ENCODE data around the gene CIZ1. TPM values are rescaled to one million over a fixed set of nuclear protein-coding genes. Genes with fewer than 3 reads are reported as not detected.

CIZ1 gene
- total and polyA plus RNA-seq, 9 of the 15 experiments (the other 6 are each of a cell fraction or from before 2014, with no cell fraction given): 6.6 to 329 (median 87.8) TPM

DNA sequence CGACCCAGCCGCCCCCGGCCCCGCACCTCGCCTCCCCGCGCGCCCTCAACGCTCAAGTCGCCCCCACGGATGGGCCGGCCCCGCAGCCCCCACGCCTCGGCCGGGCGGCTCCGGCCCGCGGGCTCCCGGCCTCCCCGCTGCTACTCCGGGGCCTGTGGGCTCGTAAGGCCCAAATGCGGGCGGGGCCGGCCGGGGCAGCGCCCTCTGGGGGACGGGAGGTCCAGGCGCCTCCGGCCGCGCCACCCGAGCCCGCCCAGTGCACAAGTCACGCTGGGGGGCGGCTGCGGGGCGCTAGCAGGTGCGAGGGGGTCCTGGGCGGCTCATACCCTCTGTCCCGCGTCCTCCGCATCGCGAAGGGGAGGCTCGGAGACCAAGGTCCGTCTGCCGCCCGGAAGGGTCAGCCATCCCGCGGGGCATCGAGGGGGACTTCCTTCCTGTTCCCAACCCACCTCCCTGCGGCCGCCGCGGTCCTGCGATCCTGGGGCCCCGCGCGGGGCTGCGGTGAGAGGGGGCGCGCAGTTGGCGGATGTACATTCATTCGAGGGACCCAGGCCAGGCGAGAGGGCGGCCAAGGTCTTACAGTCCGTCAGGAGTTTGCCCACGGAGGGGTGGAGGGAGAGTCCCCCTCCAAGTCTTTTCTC, at the start of gene CIZ1 (continued):
- peak; percentile 28 to 34; a peak in 2 of 4 replicates for TF ChIP-seq SIX5 (IDR thresholded peaks at IDR 0.05; ENCODE audit: borderline replicate concordance in 1 of 2, insufficient read depth in 1 of 2, low read depth in 1 of 2, low read length in 2 of 2)
- no peak for TF ChIP-seq PURB (CRISPR knock-in tag; IDR thresholded peaks at IDR 0.05; ENCODE audit: low read depth)
- TF ChIP-seq, protein P1, sequence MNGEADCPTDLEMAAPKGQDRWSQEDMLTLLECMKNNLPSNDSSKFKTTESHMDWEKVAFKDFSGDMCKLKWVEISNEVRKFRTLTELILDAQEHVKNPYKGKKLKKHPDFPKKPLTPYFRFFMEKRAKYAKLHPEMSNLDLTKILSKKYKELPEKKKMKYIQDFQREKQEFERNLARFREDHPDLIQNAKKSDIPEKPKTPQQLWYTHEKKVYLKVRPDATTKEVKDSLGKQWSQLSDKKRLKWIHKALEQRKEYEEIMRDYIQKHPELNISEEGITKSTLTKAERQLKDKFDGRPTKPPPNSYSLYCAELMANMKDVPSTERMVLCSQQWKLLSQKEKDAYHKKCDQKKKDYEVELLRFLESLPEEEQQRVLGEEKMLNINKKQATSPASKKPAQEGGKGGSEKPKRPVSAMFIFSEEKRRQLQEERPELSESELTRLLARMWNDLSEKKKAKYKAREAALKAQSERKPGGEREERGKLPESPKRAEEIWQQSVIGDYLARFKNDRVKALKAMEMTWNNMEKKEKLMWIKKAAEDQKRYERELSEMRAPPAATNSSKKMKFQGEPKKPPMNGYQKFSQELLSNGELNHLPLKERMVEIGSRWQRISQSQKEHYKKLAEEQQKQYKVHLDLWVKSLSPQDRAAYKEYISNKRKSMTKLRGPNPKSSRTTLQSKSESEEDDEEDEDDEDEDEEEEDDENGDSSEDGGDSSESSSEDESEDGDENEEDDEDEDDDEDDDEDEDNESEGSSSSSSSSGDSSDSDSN (IDR thresholded peaks at IDR 0.05; ENCODE audit: borderline replicate concordance in 1 of 2, low read depth in 2 of 2, low read length in 2 of 2): peak; percentile 99 to 100
- TF ChIP-seq ZNF561 (CRISPR knock-in tag; conservative IDR thresholded peaks at IDR 0.05): no peak
- no peak for TF ChIP-seq ZNF316 (IDR thresholded peaks at IDR 0.05)
- TF ChIP-seq PHF8 (IDR thresholded peaks at IDR 0.05; ENCODE audit: borderline replicate concordance, low read length): peak; percentile 97
- TF ChIP-seq POLR2A (conservative IDR thresholded peaks at IDR 0.05): no peak
- TF ChIP-seq, protein P2, sequence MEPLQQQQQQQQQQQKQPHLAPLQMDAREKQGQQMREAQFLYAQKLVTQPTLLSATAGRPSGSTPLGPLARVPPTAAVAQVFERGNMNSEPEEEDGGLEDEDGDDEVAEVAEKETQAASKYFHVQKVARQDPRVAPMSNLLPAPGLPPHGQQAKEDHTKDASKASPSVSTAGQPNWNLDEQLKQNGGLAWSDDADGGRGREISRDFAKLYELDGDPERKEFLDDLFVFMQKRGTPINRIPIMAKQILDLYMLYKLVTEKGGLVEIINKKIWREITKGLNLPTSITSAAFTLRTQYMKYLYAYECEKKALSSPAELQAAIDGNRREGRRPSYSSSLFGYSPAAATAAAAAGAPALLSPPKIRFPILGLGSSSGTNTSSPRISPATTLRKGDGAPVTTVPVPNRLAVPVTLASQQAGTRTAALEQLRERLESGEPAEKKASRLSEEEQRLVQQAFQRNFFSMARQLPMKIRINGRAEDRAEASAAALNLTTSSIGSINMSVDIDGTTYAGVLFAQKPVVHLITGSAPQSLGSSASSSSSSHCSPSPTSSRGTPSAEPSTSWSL (CRISPR knock-in tag; IDR thresholded peaks at IDR 0.05; ENCODE audit: borderline replicate concordance): no peak; the same call in 1 of the 2 replicates
- TF ChIP-seq NEUROD1 (IDR thresholded peaks at IDR 0.05; ENCODE audit: borderline replicate concordance, low read depth, low read length, partially characterized antibody): peak; percentile 50
- peak; percentile 76 for TF ChIP-seq TCF7L2 (IDR thresholded peaks at IDR 0.05; ENCODE audit: low read depth, low read length)
- TF ChIP-seq, protein P3, sequence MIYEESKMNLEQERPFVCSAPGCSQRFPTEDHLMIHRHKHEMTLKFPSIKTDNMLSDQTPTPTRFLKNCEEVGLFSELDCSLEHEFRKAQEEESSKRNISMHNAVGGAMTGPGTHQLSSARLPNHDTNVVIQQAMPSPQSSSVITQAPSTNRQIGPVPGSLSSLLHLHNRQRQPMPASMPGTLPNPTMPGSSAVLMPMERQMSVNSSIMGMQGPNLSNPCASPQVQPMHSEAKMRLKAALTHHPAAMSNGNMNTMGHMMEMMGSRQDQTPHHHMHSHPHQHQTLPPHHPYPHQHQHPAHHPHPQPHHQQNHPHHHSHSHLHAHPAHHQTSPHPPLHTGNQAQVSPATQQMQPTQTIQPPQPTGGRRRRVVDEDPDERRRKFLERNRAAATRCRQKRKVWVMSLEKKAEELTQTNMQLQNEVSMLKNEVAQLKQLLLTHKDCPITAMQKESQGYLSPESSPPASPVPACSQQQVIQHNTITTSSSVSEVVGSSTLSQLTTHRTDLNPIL (CRISPR knock-in tag; IDR thresholded peaks at IDR 0.05): no peak
- TF ChIP-seq ERF (CRISPR knock-in tag; IDR thresholded peaks at IDR 0.05): peak; percentile 80; the same call in 1 of the 2 replicates
- TF ChIP-seq ARNT (IDR thresholded peaks at IDR 0.05): no peak
- TF ChIP-seq, protein P4, sequence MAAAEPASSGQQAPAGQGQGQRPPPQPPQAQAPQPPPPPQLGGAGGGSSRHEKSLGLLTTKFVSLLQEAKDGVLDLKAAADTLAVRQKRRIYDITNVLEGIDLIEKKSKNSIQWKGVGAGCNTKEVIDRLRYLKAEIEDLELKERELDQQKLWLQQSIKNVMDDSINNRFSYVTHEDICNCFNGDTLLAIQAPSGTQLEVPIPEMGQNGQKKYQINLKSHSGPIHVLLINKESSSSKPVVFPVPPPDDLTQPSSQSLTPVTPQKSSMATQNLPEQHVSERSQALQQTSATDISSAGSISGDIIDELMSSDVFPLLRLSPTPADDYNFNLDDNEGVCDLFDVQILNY (CRISPR knock-in tag; IDR thresholded peaks at IDR 0.05): no peak
- TF ChIP-seq POLR2B (IDR thresholded peaks at IDR 0.05; ENCODE audit: low read depth, partially characterized antibody): no peak
- no peak for TF ChIP-seq ZNF444 (CRISPR knock-in tag; IDR thresholded peaks at IDR 0.05)
- TF ChIP-seq, protein P5, sequence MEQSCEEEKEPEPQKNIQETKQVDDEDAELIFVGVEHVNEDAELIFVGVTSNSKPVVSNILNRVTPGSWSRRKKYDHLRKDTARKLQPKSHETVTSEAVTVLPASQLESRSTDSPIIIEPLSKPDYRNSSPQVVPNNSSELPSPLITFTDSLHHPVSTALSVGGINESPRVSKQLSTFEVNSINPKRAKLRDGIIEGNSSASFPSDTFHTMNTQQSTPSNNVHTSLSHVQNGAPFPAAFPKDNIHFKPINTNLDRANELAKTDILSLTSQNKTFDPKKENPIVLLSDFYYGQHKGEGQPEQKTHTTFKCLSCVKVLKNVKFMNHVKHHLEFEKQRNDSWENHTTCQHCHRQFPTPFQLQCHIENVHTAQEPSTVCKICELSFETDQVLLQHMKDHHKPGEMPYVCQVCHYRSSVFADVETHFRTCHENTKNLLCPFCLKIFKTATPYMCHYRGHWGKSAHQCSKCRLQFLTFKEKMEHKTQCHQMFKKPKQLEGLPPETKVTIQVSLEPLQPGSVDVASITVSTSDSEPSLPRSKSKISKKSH (CRISPR knock-in tag; IDR thresholded peaks at IDR 0.05): peak; percentile 79; the same call in 1 of the 2 replicates
- TF ChIP-seq HNRNPL (IDR thresholded peaks at IDR 0.05; ENCODE audit: low read depth, low read length): peak; percentile 96
- TF ChIP-seq PCBP1 (IDR thresholded peaks at IDR 0.05; ENCODE audit: low read depth, low read length, poor library complexity, severe bottlenecking): peak; percentile 80
- peak; percentile 85; the same call in 1 of the 2 replicates for TF ChIP-seq PML (IDR thresholded peaks at IDR 0.05; ENCODE audit: low read length)
- peak; percentile 74 for TF ChIP-seq SMAD3 (CRISPR knock-in tag; conservative IDR thresholded peaks at IDR 0.05)

Data from K562 (cell line).